ENCODE results near the gene TPSAB1. TPM values are rescaled to one million over a fixed set of nuclear protein-coding genes. Genes with fewer than 3 reads are reported as not detected.

Gene TPSAB1
- total RNA-seq, 5 donors from 2014 or later (not counting 1 experiment from before 2014, with no cell fraction given), result 0.39 to 1.6 (median 1.2) TPM; not detected in 2

- Mint-ChIP-seq H3K4me1 (no peaks in the 10 kb centered on the region), H3K27me3 (no peaks in the 10 kb centered on the region), H3K27ac (no peak overlapping the region), H3K9me3 (no peaks in the 10 kb centered on the region), H3K4me3 (no peak overlapping the region), H3K36me3 (no peaks in the 10 kb centered on the region)
- Histone ChIP-seq H3K27ac (ENCODE audit: low read length) (no peak overlapping the region), H3K9me3 (no peaks in the 10 kb centered on the region), H3K36me3 (ENCODE audit: control insufficient read depth in 2 of 2, extremely low read depth in 1 of 2, insufficient read depth in 1 of 2, low read length in 1 of 2) (no peaks in the 10 kb centered on the region), H3K27me3 (replicated peaks in 1 of 2; ENCODE audit: control insufficient read depth in 2 of 2, extremely low read depth in 1 of 2, insufficient read depth in 2 of 2, low read length in 1 of 2) (peaks cover 0 to 26% of the 10 kb centered on the region in 2 experiments), H3K4me1 (ENCODE audit: control insufficient read depth in 1 of 2, extremely low read depth in 1 of 2, insufficient read depth in 2 of 2, low read length in 2 of 2) (no peaks in the 10 kb centered on the region), H3K4me3 (ENCODE audit: control insufficient read depth in 1 of 2, extremely low read depth in 1 of 2, low read length in 1 of 2) (no peak overlapping the region)
- ChIA-PET CTCF (no interaction called here), POLR2A (no interaction called here)
- DNase-seq (no peak), ATAC-seq (replicated peaks in 1 of 4) (no peak)
- WGBS (ENCODE audit: insufficient coverage), result 95% methylated on average over 31 of the region's 38 CpGs
These were observed 40.4 kb upstream of the TPSAB1 start for GRCh38 chr16:1200014-1200627.

DNA sequence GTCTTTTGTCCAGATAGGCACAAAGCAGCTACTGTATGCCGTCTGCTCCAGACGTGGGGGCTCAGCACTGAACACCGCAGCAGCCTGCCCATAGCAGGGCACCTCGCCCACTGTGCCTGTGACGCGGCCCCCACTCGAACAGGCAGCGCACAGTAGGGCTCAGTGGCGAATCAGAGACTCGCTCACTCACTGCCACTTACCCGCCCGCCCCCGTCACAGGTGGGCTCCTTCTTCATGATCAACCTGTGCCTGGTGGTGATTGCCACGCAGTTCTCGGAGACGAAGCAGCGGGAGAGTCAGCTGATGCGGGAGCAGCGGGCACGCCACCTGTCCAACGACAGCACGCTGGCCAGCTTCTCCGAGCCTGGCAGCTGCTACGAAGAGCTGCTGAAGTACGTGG is 39.1 kb upstream of the TPSAB1 start:
- no peak for DNase-seq
- no peak for ATAC-seq (replicated peaks in 1 of 4)
- H3K4me1 Mint-ChIP-seq, result no peaks in the 10 kb centered on the region
- no peaks in the 10 kb centered on the region for H3K9me3 Mint-ChIP-seq
- no peaks in the 10 kb centered on the region for H3K36me3 Mint-ChIP-seq
- H3K4me1 ChIP-seq (ENCODE audit: control insufficient read depth in 1 of 2, extremely low read depth in 1 of 2, insufficient read depth in 2 of 2, low read length in 2 of 2), result no peaks in the 10 kb centered on the region
- no peak overlapping the region for H3K4me3 Mint-ChIP-seq
- ChIA-PET CTCF (no interaction called here), POLR2A (no interaction called here)
- H3K36me3 ChIP-seq (ENCODE audit: control insufficient read depth in 2 of 2, extremely low read depth in 1 of 2, insufficient read depth in 1 of 2, low read length in 1 of 2), result no peaks in the 10 kb centered on the region
- WGBS (ENCODE audit: insufficient coverage), result 91% methylated on average over 25 of the region's 25 CpGs
- H3K4me3 ChIP-seq (ENCODE audit: control insufficient read depth in 1 of 2, extremely low read depth in 1 of 2, low read length in 1 of 2), result no peak overlapping the region
- H3K27me3 Mint-ChIP-seq, result no peaks in the 10 kb centered on the region
- H3K27ac Mint-ChIP-seq, result no peak overlapping the region
- H3K9me3 ChIP-seq, result no peaks in the 10 kb centered on the region
- no peak overlapping the region for H3K27ac ChIP-seq (ENCODE audit: low read length)
- H3K27me3 ChIP-seq (replicated peaks in 1 of 2; ENCODE audit: control insufficient read depth in 2 of 2, extremely low read depth in 1 of 2, insufficient read depth in 2 of 2, low read length in 1 of 2), result peaks cover 0 to 24% of the 10 kb centered on the region in 2 experiments

DNA sequence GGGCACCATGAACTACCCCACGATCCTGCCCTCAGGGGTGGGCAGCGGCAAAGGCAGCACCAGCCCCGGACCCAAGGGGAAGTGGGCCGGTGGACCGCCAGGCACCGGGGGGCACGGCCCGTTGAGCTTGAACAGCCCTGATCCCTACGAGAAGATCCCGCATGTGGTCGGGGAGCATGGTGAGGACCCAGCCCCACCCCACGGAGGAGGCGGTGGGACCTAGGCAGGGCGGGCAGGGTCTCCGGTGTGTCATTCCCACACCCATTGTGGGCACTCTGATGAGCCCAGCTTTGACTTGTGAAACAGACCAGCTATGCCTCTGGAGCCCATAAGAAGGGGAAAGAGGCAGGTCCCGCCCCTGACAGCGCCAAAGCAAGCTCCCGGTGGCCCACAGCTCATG is 38.2 kb upstream of the TPSAB1 start:
- no peaks in the 10 kb centered on the region for H3K9me3 ChIP-seq
- H3K27me3 Mint-ChIP-seq, result no peaks in the 10 kb centered on the region
- no peak overlapping the region for H3K4me3 Mint-ChIP-seq
- no peak overlapping the region for H3K27ac ChIP-seq (ENCODE audit: low read length)
- H3K9me3 Mint-ChIP-seq, result no peaks in the 10 kb centered on the region
- DNase-seq (no peak), ATAC-seq (replicated peaks in 1 of 4) (no peak)
- H3K4me1 ChIP-seq (ENCODE audit: control insufficient read depth in 1 of 2, extremely low read depth in 1 of 2, insufficient read depth in 2 of 2, low read length in 2 of 2), result no peaks in the 10 kb centered on the region
- no peaks in the 10 kb centered on the region for H3K36me3 Mint-ChIP-seq
- H3K4me1 Mint-ChIP-seq, result no peaks in the 10 kb centered on the region
- H3K27me3 ChIP-seq (replicated peaks in 1 of 2; ENCODE audit: control insufficient read depth in 2 of 2, extremely low read depth in 1 of 2, insufficient read depth in 2 of 2, low read length in 1 of 2), result peaks cover 0 to 18% of the 10 kb centered on the region in 2 experiments
- H3K4me3 ChIP-seq (ENCODE audit: control insufficient read depth in 1 of 2, extremely low read depth in 1 of 2, low read length in 1 of 2), result no peak overlapping the region
- no peaks in the 10 kb centered on the region for H3K36me3 ChIP-seq (ENCODE audit: control insufficient read depth in 2 of 2, extremely low read depth in 1 of 2, insufficient read depth in 1 of 2, low read length in 1 of 2)
- ChIA-PET CTCF (no interaction called here), POLR2A (no interaction called here)
- H3K27ac Mint-ChIP-seq, result no peak overlapping the region
- WGBS (ENCODE audit: insufficient coverage), result 89% methylated on average over 18 of the region's 18 CpGs

GRCh38 chr16:1204933-1205332 is 35.6 kb upstream of the TPSAB1 start:
- no peaks in the 10 kb centered on the region for H3K9me3 Mint-ChIP-seq

DNA sequence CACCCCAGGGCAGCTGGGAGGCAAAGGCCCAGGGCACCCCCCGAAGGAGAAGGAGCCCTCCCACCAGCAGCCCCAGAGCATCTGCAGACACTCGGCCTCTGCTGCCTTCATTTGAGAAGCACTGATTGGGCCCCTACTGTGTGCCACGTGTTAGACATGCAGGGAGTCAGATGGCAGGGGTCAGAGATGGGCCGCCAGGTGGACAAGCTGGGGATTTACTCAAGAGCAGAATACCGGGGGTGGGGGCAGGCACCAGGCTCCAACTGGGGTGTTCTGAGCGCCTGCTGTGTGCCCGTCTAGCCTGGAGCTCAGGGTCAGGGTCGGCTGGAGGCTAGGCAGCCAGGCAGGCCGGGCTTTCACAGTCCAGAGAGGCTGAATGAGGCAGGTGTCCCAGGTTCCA is 34.2 kb upstream of the TPSAB1 start:
- Histone ChIP-seq H3K27ac (ENCODE audit: low read length) (no peak overlapping the region), H3K9me3 (no peaks in the 10 kb centered on the region), H3K4me3 (ENCODE audit: control insufficient read depth in 1 of 2, extremely low read depth in 1 of 2, low read length in 1 of 2) (no peak overlapping the region), H3K4me1 (ENCODE audit: control insufficient read depth in 1 of 2, extremely low read depth in 1 of 2, insufficient read depth in 2 of 2, low read length in 2 of 2) (peaks cover 0 to 20% of the 10 kb centered on the region in 2 experiments), H3K27me3 (replicated peaks in 1 of 2; ENCODE audit: control insufficient read depth in 2 of 2, extremely low read depth in 1 of 2, insufficient read depth in 2 of 2, low read length in 1 of 2) (peaks cover 0 to 13% of the 10 kb centered on the region in 2 experiments), H3K36me3 (ENCODE audit: control insufficient read depth in 2 of 2, extremely low read depth in 1 of 2, insufficient read depth in 1 of 2, low read length in 1 of 2) (no peaks in the 10 kb centered on the region)
- DNase-seq, result no peak
- no peak overlapping the region for H3K27ac Mint-ChIP-seq
- no peaks in the 10 kb centered on the region for H3K36me3 Mint-ChIP-seq
- H3K4me3 Mint-ChIP-seq, result no peak overlapping the region
- WGBS (ENCODE audit: insufficient coverage), result 59% methylated on average over 8 of the region's 9 CpGs
- H3K9me3 Mint-ChIP-seq, result no peaks in the 10 kb centered on the region
- H3K4me1 Mint-ChIP-seq, result peaks cover 0 to 7% (median 2%) of the 10 kb centered on the region in 3 donors
- ChIA-PET POLR2A (no interaction called here), CTCF (no interaction called here)
- ATAC-seq (replicated peaks in 1 of 4), result no peak
- no peaks in the 10 kb centered on the region for H3K27me3 Mint-ChIP-seq

More at GRCh38 chr16:1204933-1205332, 35.6 kb upstream of the TPSAB1 start:
- no peak overlapping the region for H3K4me3 Mint-ChIP-seq
- H3K27me3 Mint-ChIP-seq, result no peaks in the 10 kb centered on the region
- H3K27me3 ChIP-seq (replicated peaks in 1 of 2; ENCODE audit: control insufficient read depth in 2 of 2, extremely low read depth in 1 of 2, insufficient read depth in 2 of 2, low read length in 1 of 2), result peaks cover 0 to 13% of the 10 kb centered on the region in 2 experiments
- POLR2A ChIA-PET, result no interaction called here
- peaks cover 0 to 20% of the 10 kb centered on the region in 2 experiments for H3K4me1 ChIP-seq (ENCODE audit: control insufficient read depth in 1 of 2, extremely low read depth in 1 of 2, insufficient read depth in 2 of 2, low read length in 2 of 2)
- ATAC-seq (replicated peaks in 1 of 4), result no peak
- H3K36me3 ChIP-seq (ENCODE audit: control insufficient read depth in 2 of 2, extremely low read depth in 1 of 2, insufficient read depth in 1 of 2, low read length in 1 of 2), result no peaks in the 10 kb centered on the region
- CTCF ChIA-PET, result no interaction called here
- H3K9me3 ChIP-seq, result no peaks in the 10 kb centered on the region
- WGBS (ENCODE audit: insufficient coverage), result 88% methylated on average over 15 of the region's 21 CpGs
- H3K4me3 ChIP-seq (ENCODE audit: control insufficient read depth in 1 of 2, extremely low read depth in 1 of 2, low read length in 1 of 2), result no peak overlapping the region
- no peaks in the 10 kb centered on the region for H3K36me3 Mint-ChIP-seq
- DNase-seq, result no peak
- H3K27ac ChIP-seq (ENCODE audit: low read length), result no peak overlapping the region
- no peak overlapping the region for H3K27ac Mint-ChIP-seq
- peaks cover 0 to 7% (median 2%) of the 10 kb centered on the region in 3 donors for H3K4me1 Mint-ChIP-seq

DNA sequence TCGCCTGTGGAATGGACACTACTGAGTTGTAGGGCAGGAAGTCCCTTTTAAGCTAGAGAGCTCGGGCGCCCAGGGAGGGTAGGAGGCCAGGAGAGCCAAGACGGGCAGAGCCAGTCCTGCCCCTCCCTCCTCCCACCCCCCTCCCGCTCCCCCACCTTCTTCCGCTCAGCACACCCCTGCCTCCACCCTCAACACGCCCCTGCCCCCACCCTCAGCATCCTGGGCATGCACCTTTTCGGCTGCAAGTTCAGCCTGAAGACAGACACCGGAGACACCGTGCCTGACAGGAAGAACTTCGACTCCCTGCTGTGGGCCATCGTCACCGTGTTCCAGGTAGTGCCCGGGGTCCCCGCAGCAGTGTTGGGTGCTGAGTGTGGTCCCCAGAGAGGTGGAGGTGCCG is 33.7 kb upstream of the TPSAB1 start:
- peak in 23 of 35 experiments; percentile 9 to 46 (median 22) for DNase-seq
- peak overlapping the region in 1 of 2 donors; percentile 23 for H3K27ac Mint-ChIP-seq
- CTCF ChIA-PET, result no interaction called here

More for the DNA sequence above, 33.7 kb upstream of the TPSAB1 start:
- peak; percentile 28 to 71 (median 40) for ATAC-seq (replicated peaks in 1 of 4)
- H3K9me3 Mint-ChIP-seq, result no peaks in the 10 kb centered on the region
- Histone ChIP-seq H3K4me3 (ENCODE audit: control insufficient read depth in 1 of 2, extremely low read depth in 1 of 2, low read length in 1 of 2) (peak overlapping the region in 1 of 2 donors; percentile 37), H3K36me3 (ENCODE audit: control insufficient read depth in 2 of 2, extremely low read depth in 1 of 2, insufficient read depth in 1 of 2, low read length in 1 of 2) (no peaks in the 10 kb centered on the region), H3K9me3 (no peaks in the 10 kb centered on the region), H3K27me3 (replicated peaks in 1 of 2; ENCODE audit: control insufficient read depth in 2 of 2, extremely low read depth in 1 of 2, insufficient read depth in 2 of 2, low read length in 1 of 2) (peaks cover 0 to 13% of the 10 kb centered on the region in 2 experiments), H3K27ac (ENCODE audit: low read length) (no peak overlapping the region), H3K4me1 (ENCODE audit: control insufficient read depth in 1 of 2, extremely low read depth in 1 of 2, insufficient read depth in 2 of 2, low read length in 2 of 2) (peaks cover 0 to 20% of the 10 kb centered on the region in 2 experiments)
- H3K36me3 Mint-ChIP-seq, result no peaks in the 10 kb centered on the region
- H3K27me3 Mint-ChIP-seq, result no peaks in the 10 kb centered on the region
- H3K4me1 Mint-ChIP-seq, result peaks cover 0 to 7% (median 2%) of the 10 kb centered on the region in 3 donors
- WGBS (ENCODE audit: insufficient coverage), result 56% methylated on average over 5 of the region's 16 CpGs
- H3K4me3 Mint-ChIP-seq, result peak overlapping the region; percentile 21 to 67 (median 54)
- POLR2A ChIA-PET, result no interaction called here

Data from T-cell (primary cell).